B cell (primary cell): ENCODE measurements around the gene BANP. TPM values are rescaled to one million over a fixed set of nuclear protein-coding genes. Genes with fewer than 3 reads are reported as not detected.
"Not testable (repeated sequence)": the region's sequence is repeated elsewhere in the genome, so short reads cannot be mapped to it uniquely, and the experiment has no call there.

ENCODE experiments used
- ATAC-seq: fragments of 200-7000 bp; cut with Tn5 transposase; one replicate; pipeline ENCODE4 v1.10.0; 2021; ENCODE audit warnings: low read depth, mild to moderate bottlenecking, moderate number of reproducible peaks, moderate library complexity
- CTCF ChIA-PET: fragments of 350-600 bp; sonication (Branson Sonifier 250); formaldehyde crosslinking; loops from one replicate; lab custom pipeline; 2021; ENCODE audit warnings: antibody characterized with exemption, inconsistent platforms; lab: Charles Lee
- POLR2A ChIA-PET: fragments of 350-600 bp; sonication (Branson Sonifier 250); formaldehyde crosslinking; loops from one replicate; lab custom pipeline; 2021; ENCODE audit warnings: antibody characterized with exemption; lab: Charles Lee
- DNase-seq: peaks from one replicate; pipeline ENCODE4 v3.0.0; 2013
- H2AFZ ChIP-seq: 2 replicates; pipeline ENCODE4 v1.6.1; 2012; ENCODE audit warnings: mild to moderate bottlenecking, low read depth, low read length; ENCODE audit not compliant: insufficient read depth, poor library complexity, severe bottlenecking
- H3K27ac ChIP-seq, 2 donors: 1 replicate in 1 of 2; 2 replicates in 1 of 2; pipeline ENCODE4 v1.5.1; 2012 to 2013; ENCODE audit warnings: low read length in 2 of 2, mild to moderate bottlenecking in 2 of 2, moderate library complexity in 1 of 2
- H3K27me3 ChIP-seq, 4 experiments: fragments of 200-600 bp in 1 of 4; sonication (generic) in 1 of 4; replicated peaks in 1 of 4; 1 replicate in 2 of 4; 2 replicates in 2 of 4; pipeline versions ENCODE4 v1.6.1 to v1.7.0; 2013 to 2016; ENCODE audit warnings: low read length in 3 of 4, mild to moderate bottlenecking in 2 of 4, mixed read lengths in 1 of 4, moderate library complexity in 1 of 4; ENCODE audit not compliant: insufficient read depth in 4 of 4, control insufficient read depth in 3 of 4; ENCODE audit errors: control extremely low read depth in 1 of 4
- H3K36me3 ChIP-seq, 2 experiments: replicated peaks in 1 of 2; 1 replicate in 1 of 2; 2 replicates in 1 of 2; pipeline versions ENCODE4 v1.6.1 to v1.7.1; 2013; ENCODE audit warnings: low read length in 1 of 2; ENCODE audit not compliant: insufficient read depth in 2 of 2, control insufficient read depth in 1 of 2; ENCODE audit errors: control extremely low read depth in 1 of 2, extremely low read depth in 1 of 2
- H3K4me1 ChIP-seq, 2 donors: fragments of 200-600 bp in 1 of 2; sonication (generic) in 1 of 2; 1 replicate in 1 of 2; 2 replicates in 1 of 2; pipeline versions ENCODE4 v1.5.1 to v1.6.1; 2013 to 2017; ENCODE audit warnings: low read length in 2 of 2; ENCODE audit not compliant: control insufficient read depth in 2 of 2, insufficient read depth in 2 of 2
- H3K4me2 ChIP-seq: replicated peaks from 2 replicates; pipeline ENCODE3; 2012; ENCODE audit warnings: mild to moderate bottlenecking, low read depth, low read length; ENCODE audit not compliant: poor library complexity, severe bottlenecking
- H3K4me3 ChIP-seq, 5 experiments: fragments of 200-600 bp in 1 of 5; sonication (generic) in 1 of 5; 1 replicate in 3 of 5; 2 replicates in 2 of 5; pipeline versions ENCODE4 v1.5.1 to v1.7.0; 2011 to 2016; ENCODE audit warnings: low read length in 4 of 5, mild to moderate bottlenecking in 4 of 5, low read depth in 2 of 5, control low read depth in 1 of 5, moderate library complexity in 1 of 5; ENCODE audit not compliant: insufficient read depth in 1 of 5; ENCODE audit errors: control extremely low read depth in 1 of 5, extremely low read depth in 1 of 5
- H3K79me2 ChIP-seq: fragments of 200-600 bp; sonication (generic); one replicate; pipeline ENCODE4 v1.6.0; 2016; ENCODE audit warnings: low read length; ENCODE audit not compliant: control insufficient read depth, insufficient read depth
- H3K9ac ChIP-seq: fragments of 200-600 bp; sonication (generic); 2 replicates; pipeline ENCODE4 v1.6.1; 2017; ENCODE audit warnings: mild to moderate bottlenecking, low read length, moderate library complexity
- H3K9me3 ChIP-seq, 3 donors: one replicate each; pipeline versions ENCODE4 v1.6.1 to v1.7.1; 2013; ENCODE audit warnings: low read length in 2 of 3; ENCODE audit not compliant: control insufficient read depth in 2 of 3, insufficient read depth in 1 of 3; ENCODE audit errors: control extremely low read depth in 1 of 3
- H4K20me1 ChIP-seq: 2 replicates; pipeline ENCODE4 v1.6.0; 2012; ENCODE audit warnings: mild to moderate bottlenecking, low read length; ENCODE audit not compliant: insufficient read depth, control insufficient read depth, poor library complexity, severe bottlenecking
- H3K27ac Mint-ChIP-seq: one replicate; pipeline ENCODE4 v1.8.0; 2021; ENCODE audit warnings: mixed read lengths
- H3K27me3 Mint-ChIP-seq: one replicate; pipeline ENCODE4 v1.8.0; 2021; ENCODE audit warnings: mixed read lengths
- H3K4me1 Mint-ChIP-seq: one replicate; pipeline ENCODE4 v1.8.0; 2021; ENCODE audit warnings: mixed read lengths
- H3K4me3 Mint-ChIP-seq: one replicate; pipeline ENCODE4 v1.8.0; 2021; ENCODE audit warnings: mixed read lengths
- H3K9me3 Mint-ChIP-seq: one replicate; pipeline ENCODE4 v1.8.0; 2022; ENCODE audit warnings: mixed read lengths; ENCODE audit not compliant: insufficient read depth
- WGBS: methylation state at CpG from one replicate; pipeline ENCODE4 v1.1.5; 2013; ENCODE audit warnings: missing lambda C conversion rate; ENCODE audit not compliant: insufficient coverage; 5-methylcytosine and 5-hydroxymethylcytosine counted together
- intact Hi-C: fragments of 100-400 bp; cut with micrococcal nuclease; formaldehyde crosslinking; loops from one replicate; pipeline ENCODE4 v1.10.0; 2022
- polyA plus RNA-seq: library from polyadenylated mRNA; depleted of rRNA; stranded (reverse); fragments of >200 nt; gene quantifications from 2 replicates; pipeline ENCODE4 v1.2.3, GENCODE V29; 2012
- total RNA-seq, 2 donors: library from RNA; stranded (reverse); fragments of 120-200 nt in 1 of 2; gene quantifications; 1 replicate in 1 of 2; 2 replicates in 1 of 2; pipeline versions ENCODE4 v1.2.3 to v1.2.4, GENCODE V29; 2013 to 2022
- TF ChIP-seq, protein P1 (sequence below): fragments of 200-600 bp; IDR thresholded peaks from one replicate; pipeline ENCODE4 v1.8.0; 2022; ENCODE audit warnings: antibody characterized with exemption, mild to moderate bottlenecking

Gene BANP
- total and polyA plus RNA-seq, 2 donors (not counting 1 experiment from before 2014, with no cell fraction given) = 44.4 to 181 TPM

DNA sequence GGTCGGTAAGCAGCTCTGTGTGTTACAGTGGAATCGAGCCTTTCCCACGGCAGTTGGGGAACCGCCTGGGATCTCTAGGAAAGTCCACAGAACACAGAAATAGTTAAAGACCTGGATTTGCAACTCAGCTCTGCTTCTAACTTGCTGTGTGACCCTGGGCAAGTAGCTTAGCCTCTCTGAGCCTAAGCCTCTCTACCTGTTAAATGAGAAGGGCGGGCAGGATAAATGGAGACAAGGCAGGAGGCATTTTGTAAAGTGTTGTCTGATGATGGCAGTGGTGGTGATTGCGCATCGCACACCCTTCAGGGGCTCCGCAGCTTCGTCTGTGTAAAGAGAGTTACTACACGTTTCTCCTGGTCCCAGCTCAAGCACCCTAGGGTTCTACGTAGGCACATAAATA is 43.1 kb upstream of the BANP start:
- intact Hi-C loops, H2AFZ ChIP-seq, DNase-seq, H3K36me3 ChIP-seq, H3K27ac ChIP-seq, H3K9me3 ChIP-seq, ATAC-seq, H3K4me2 ChIP-seq, H3K27me3 ChIP-seq, H4K20me1 ChIP-seq, H3K9me3 Mint-ChIP-seq, H3K4me3 ChIP-seq, H3K4me1 ChIP-seq, H3K79me2 ChIP-seq, H3K4me3 Mint-ChIP-seq, H3K4me1 Mint-ChIP-seq, H3K9ac ChIP-seq, H3K27ac Mint-ChIP-seq, POLR2A ChIA-PET: not testable (repeated sequence)
- CTCF ChIA-PET = interaction anchor here (0.6 to 2.7 kb wide), 6 partner anchors 19 to 131 kb away, joined by 3 to 18 read pairs (median 5); no protein-coding TSS in a partner anchor
- 95% methylated on average over 7 of the region's 11 CpGs for WGBS
- peaks cover 12% of the 10 kb centered on the region for H3K27me3 Mint-ChIP-seq

DNA sequence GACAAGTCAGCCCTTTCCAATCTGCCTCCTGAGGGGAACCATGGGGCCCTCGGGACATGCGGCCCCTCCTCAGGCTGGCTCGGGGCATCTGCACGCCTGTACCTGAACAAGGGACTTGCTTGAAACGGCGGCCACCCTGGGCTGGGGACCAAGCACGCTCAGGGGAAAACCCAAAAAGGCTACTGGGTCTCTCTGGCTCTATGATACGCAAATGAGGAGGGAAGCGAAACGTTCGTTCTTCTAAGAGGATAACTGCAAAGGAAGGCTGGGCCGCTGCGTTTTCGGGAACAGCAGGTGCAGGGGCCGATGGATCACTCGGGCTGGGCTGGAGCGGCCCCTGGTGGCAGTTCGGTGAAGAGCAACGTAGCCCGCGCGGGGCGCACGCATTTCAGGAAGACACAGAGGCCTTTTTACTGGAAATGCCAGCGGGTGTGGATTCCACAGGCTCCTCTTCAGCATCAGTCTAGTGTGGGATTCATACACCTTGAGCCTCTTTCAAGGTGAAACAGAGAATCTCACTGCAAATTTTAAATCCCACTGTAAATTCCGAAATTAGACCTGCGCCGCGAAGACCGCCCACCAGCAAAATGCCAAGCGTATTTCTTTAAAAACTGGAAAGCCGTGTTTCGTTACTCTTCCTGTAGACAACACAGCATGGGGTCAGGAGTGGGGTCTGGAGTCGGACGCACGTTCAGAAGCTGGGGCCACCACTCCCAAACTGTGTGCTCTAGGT is 41.9 kb upstream of the BANP start:
- DNase-seq (peak; percentile 84), ATAC-seq (peak; percentile 90)
- H3K27me3 ChIP-seq, H3K4me1 Mint-ChIP-seq, H3K9me3 ChIP-seq, POLR2A ChIA-PET, H3K9me3 Mint-ChIP-seq, H3K27ac ChIP-seq, H3K36me3 ChIP-seq, H4K20me1 ChIP-seq, H3K79me2 ChIP-seq, H3K4me3 ChIP-seq, H3K4me1 ChIP-seq, H3K9ac ChIP-seq, H3K4me2 ChIP-seq: not testable (repeated sequence)
- peak overlapping the region; percentile 6 for H3K4me3 Mint-ChIP-seq
- intact Hi-C loops = loop anchor here (1.0 kb wide), 2 partner anchors 38 to 130 kb away; no protein-coding TSS in a partner anchor
- H3K27ac Mint-ChIP-seq = peak overlapping the region; percentile 27
- 33% methylated on average over 35 of the region's 36 CpGs for WGBS
- peaks cover 12% of the 10 kb centered on the region for H3K27me3 Mint-ChIP-seq
- TF ChIP-seq, protein P1, sequence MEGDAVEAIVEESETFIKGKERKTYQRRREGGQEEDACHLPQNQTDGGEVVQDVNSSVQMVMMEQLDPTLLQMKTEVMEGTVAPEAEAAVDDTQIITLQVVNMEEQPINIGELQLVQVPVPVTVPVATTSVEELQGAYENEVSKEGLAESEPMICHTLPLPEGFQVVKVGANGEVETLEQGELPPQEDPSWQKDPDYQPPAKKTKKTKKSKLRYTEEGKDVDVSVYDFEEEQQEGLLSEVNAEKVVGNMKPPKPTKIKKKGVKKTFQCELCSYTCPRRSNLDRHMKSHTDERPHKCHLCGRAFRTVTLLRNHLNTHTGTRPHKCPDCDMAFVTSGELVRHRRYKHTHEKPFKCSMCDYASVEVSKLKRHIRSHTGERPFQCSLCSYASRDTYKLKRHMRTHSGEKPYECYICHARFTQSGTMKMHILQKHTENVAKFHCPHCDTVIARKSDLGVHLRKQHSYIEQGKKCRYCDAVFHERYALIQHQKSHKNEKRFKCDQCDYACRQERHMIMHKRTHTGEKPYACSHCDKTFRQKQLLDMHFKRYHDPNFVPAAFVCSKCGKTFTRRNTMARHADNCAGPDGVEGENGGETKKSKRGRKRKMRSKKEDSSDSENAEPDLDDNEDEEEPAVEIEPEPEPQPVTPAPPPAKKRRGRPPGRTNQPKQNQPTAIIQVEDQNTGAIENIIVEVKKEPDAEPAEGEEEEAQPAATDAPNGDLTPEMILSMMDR = peak; percentile 88
- CTCF ChIA-PET = interaction anchor here (0.6 to 2.7 kb wide), 10 partner anchors 15 to 132 kb away, joined by 3 to 18 read pairs (median 4); no protein-coding TSS in a partner anchor
- H2AFZ ChIP-seq = peak overlapping the region; percentile 31

DNA sequence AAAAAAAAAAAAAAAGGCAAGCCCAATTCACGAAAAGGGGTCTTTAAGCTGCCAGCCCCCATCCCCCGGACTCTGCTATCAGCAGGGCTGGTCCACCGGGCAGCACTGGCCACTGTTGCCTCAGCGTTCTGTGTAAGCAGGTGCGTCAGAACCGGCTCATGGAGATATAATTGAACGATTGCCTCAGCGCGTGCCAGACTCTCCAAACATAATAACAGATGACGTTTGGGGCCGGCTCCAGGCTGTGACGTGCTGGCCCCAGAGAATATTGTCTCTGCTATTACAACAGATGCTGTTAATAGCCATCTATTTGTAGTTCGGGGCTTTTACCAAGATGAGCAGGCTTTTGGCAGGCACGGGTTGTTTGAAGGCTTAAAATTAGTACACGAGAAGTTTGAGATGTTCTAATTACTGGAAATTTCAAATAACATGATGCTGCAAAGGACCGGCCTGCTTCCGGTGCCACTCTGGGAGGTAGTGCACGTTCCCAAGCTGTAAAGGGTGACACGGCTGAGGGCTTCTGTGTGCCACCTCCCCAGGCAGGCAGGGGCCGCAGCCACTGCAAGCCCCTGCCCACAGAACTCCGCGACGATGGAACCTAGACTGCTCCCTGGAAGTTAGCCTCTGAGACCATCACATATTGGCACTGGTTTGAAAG is 40.0 kb upstream of the BANP start:
- intact Hi-C loops, H3K27ac Mint-ChIP-seq, H4K20me1 ChIP-seq, H3K4me1 Mint-ChIP-seq, H3K4me1 ChIP-seq, H3K79me2 ChIP-seq, H3K36me3 ChIP-seq, H2AFZ ChIP-seq, POLR2A ChIA-PET, H3K9me3 Mint-ChIP-seq, H3K27me3 ChIP-seq, DNase-seq, ATAC-seq, H3K4me3 ChIP-seq, H3K4me3 Mint-ChIP-seq, H3K9me3 ChIP-seq, H3K4me2 ChIP-seq, H3K27ac ChIP-seq, H3K9ac ChIP-seq: not testable (repeated sequence)
- 80% methylated on average over 17 of the region's 23 CpGs for WGBS
- CTCF ChIA-PET = interaction anchor here (0.7 to 1.0 kb wide), 2 partner anchors 40 to 566 kb away, joined by 3 to 4 read pairs; no protein-coding TSS in a partner anchor
- H3K27me3 Mint-ChIP-seq = peaks cover 18% of the 10 kb centered on the region
